CD4-positive, CD25-positive, alpha-beta regulatory T cell (primary cell): ENCODE measurements around the gene ASAP2. TPM values are rescaled to one million over a fixed set of nuclear protein-coding genes. Genes with fewer than 3 reads are reported as not detected.

Experiments used
- ATAC-seq, 2 donors: fragments of 150-1000 bp; cut with Tn5 transposase; one replicate each; pipeline ENCODE4 v1.10.0; 2021; ENCODE audit warnings: low read depth in 2 of 2, moderate number of reproducible peaks in 2 of 2, moderate library complexity in 1 of 2
- DNase-seq, 3 donors: peaks; one replicate each; pipeline versions ENCODE4 v3.0.0 to v3.0.0-alpha.2; 2012 to 2022; ENCODE audit warnings: mixed read lengths in 1 of 3
- H3K27ac ChIP-seq: one replicate; pipeline ENCODE4 v1.7.0; 2013; ENCODE audit warnings: mild to moderate bottlenecking, low read length; ENCODE audit not compliant: insufficient read depth, poor library complexity, severe bottlenecking
- H3K27me3 ChIP-seq: one replicate; pipeline ENCODE4 v1.7.0; 2013; ENCODE audit warnings: low read length; ENCODE audit not compliant: control insufficient read depth, insufficient read depth
- H3K36me3 ChIP-seq: one replicate; pipeline ENCODE4 v1.7.0; 2013; ENCODE audit warnings: mild to moderate bottlenecking, low read length, moderate library complexity; ENCODE audit not compliant: control insufficient read depth, insufficient read depth
- H3K4me1 ChIP-seq: 2 replicates; pipeline ENCODE4 v1.7.0; 2013; ENCODE audit warnings: mild to moderate bottlenecking, low read length; ENCODE audit not compliant: insufficient read depth, control insufficient read depth, poor library complexity, severe bottlenecking
- H3K4me3 ChIP-seq: one replicate; pipeline ENCODE4 v1.7.0; 2013; ENCODE audit warnings: low read depth, mild to moderate bottlenecking, low read length, moderate library complexity
- H3K9me3 ChIP-seq, 2 experiments: 1 replicate in 1 of 2; 2 replicates in 1 of 2; pipeline ENCODE4 v1.7.0; 2013; ENCODE audit warnings: low read length in 2 of 2, mild to moderate bottlenecking in 1 of 2, moderate library complexity in 1 of 2; ENCODE audit not compliant: control insufficient read depth in 2 of 2
- H3K27ac Mint-ChIP-seq, 3 donors: one replicate each; pipeline ENCODE4 v1.8.0; 2020 to 2022; ENCODE audit warnings: mild to moderate bottlenecking in 3 of 3, mixed read lengths in 3 of 3, moderate library complexity in 2 of 3
- H3K27me3 Mint-ChIP-seq: one replicate; pipeline ENCODE4 v1.8.0; 2022; ENCODE audit warnings: mild to moderate bottlenecking, mixed read lengths
- H3K36me3 Mint-ChIP-seq: one replicate; pipeline ENCODE4 v1.8.0; 2020; ENCODE audit warnings: mixed read lengths
- H3K4me1 Mint-ChIP-seq, 4 donors: one replicate each; pipeline ENCODE4 v1.8.0; 2020 to 2022; ENCODE audit warnings: mixed read lengths in 4 of 4, mild to moderate bottlenecking in 1 of 4
- H3K4me3 Mint-ChIP-seq, 4 donors: one replicate each; pipeline ENCODE4 v1.8.0; 2020 to 2022; ENCODE audit warnings: mild to moderate bottlenecking in 4 of 4, mixed read lengths in 4 of 4, moderate library complexity in 3 of 4
- H3K9me3 Mint-ChIP-seq, 7 donors: one replicate each; pipeline ENCODE4 v1.8.0; 2020 to 2022; ENCODE audit warnings: mixed read lengths in 7 of 7, mild to moderate bottlenecking in 3 of 7, moderate library complexity in 2 of 7
- polyA plus RNA-seq, 4 donors: library from polyadenylated mRNA; unstranded; fragments of 300-500 nt; fragmentation: Illumina TruSeq; gene quantifications; one replicate each; pipeline ENCODE4 v1.2.3, GENCODE V29; 2021
- total RNA-seq: library from RNA; stranded (reverse); gene quantifications from one replicate; pipeline ENCODE4 v1.2.3, GENCODE V29; 2022

ASAP2 gene
- total and polyA plus RNA-seq, 5 donors from 2014 or later, result 1.5 TPM; not detected in 4

GRCh38 chr2:9330612-9331270 is 124.1 kb downstream of the ASAP2 start:
- Histone ChIP-seq H3K36me3 (no peaks in the 10 kb centered on the region), H3K4me1 (no peaks in the 10 kb centered on the region), H3K4me3 (no peak overlapping the region), H3K27ac (no peak overlapping the region), H3K9me3 (no peaks in the 10 kb centered on the region), H3K27me3 (peaks cover 2% of the 10 kb centered on the region)
- Mint-ChIP-seq H3K36me3 (no peaks in the 10 kb centered on the region), H3K9me3 (peaks cover 0 to 1% (median 0%) of the 10 kb centered on the region in 7 donors), H3K4me1 (peaks cover 0 to 2% (median 0%) of the 10 kb centered on the region in 4 donors), H3K27ac (no peak overlapping the region), H3K27me3 (peaks cover 20% of the 10 kb centered on the region), H3K4me3 (no peak overlapping the region)
- ATAC-seq (no peak), DNase-seq (no peak)

DNA sequence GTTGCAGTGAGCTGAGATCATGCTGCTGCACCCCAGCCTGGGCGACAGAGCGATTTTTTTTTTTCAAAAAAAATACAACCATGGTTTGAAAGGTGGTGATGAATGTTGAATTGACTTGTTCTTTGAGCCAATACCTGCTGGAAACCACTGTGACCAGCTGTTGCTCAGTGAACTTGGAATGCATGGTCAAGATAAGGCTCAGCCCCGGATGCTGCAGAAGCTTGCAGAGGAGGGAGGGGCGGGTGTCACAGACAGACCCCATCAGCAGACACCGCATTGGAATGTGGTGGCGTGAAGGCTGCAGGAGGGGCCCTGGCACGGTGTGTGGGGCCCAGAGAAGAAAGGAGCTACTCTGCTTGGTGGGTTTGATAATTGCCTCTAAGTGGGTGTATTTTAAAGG is 125.1 kb downstream of the ASAP2 start:
- no peak overlapping the region for H3K27ac ChIP-seq
- H3K4me1 ChIP-seq, result no peaks in the 10 kb centered on the region
- ATAC-seq, result no peak
- no peaks in the 10 kb centered on the region for H3K9me3 ChIP-seq
- no peak overlapping the region for H3K4me3 Mint-ChIP-seq
- no peaks in the 10 kb centered on the region for H3K36me3 ChIP-seq
- no peaks in the 10 kb centered on the region for H3K36me3 Mint-ChIP-seq
- no peak overlapping the region for H3K4me3 ChIP-seq
- H3K4me1 Mint-ChIP-seq, result peaks cover 0 to 5% (median 0%) of the 10 kb centered on the region in 4 donors
- peaks cover 0 to 1% (median 0%) of the 10 kb centered on the region in 7 donors for H3K9me3 Mint-ChIP-seq
- H3K27ac Mint-ChIP-seq, result no peak overlapping the region
- DNase-seq, result no peak
- H3K27me3 Mint-ChIP-seq, result peaks cover 21% of the 10 kb centered on the region
- peaks cover 5% of the 10 kb centered on the region for H3K27me3 ChIP-seq

DNA sequence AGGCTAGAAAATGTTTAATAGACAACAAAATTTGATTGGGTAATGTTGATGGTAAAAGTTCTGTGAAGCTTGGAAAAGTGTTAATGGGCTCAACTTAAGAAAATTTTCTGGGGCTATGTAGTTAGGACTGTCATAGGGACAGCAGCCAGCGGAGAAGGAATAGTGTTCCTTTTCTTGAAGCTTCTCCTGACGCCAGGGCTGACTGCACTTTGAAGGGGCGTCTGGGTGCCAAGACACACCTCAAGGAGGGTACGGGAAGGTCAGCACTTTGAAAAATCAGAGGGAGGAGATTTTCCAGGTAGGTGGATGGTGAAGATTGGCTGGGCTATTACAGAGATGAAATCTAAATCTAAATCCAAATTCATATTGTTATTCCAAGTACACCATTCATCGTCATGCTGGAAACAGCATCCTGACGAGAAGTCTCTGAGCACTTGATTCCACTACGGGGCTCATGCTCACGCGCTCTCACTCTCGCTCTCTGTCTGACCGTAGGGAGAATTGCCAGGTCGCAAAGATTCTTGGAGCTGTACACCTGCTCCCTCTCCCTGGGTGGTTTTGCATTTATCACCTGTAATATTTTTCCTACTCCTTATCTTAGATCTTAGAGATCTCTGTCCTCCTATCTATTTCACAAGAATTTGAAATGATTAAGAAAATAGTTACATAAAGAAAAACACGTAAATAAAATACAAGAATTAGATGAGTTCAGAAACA is 125.7 kb downstream of the ASAP2 start:
- ATAC-seq, result no peak
- Mint-ChIP-seq H3K4me3 (no peak overlapping the region), H3K27ac (no peak overlapping the region), H3K27me3 (peaks cover 24% of the 10 kb centered on the region), H3K9me3 (peaks cover 0 to 1% (median 0%) of the 10 kb centered on the region in 7 donors), H3K4me1 (peaks cover 0 to 5% (median 0%) of the 10 kb centered on the region in 4 donors), H3K36me3 (no peaks in the 10 kb centered on the region)
- no peaks in the 10 kb centered on the region for H3K4me1 ChIP-seq
- H3K27ac ChIP-seq, result no peak overlapping the region
- no peak overlapping the region for H3K4me3 ChIP-seq
- no peaks in the 10 kb centered on the region for H3K36me3 ChIP-seq
- H3K27me3 ChIP-seq, result peaks cover 7% of the 10 kb centered on the region
- H3K9me3 ChIP-seq, result no peaks in the 10 kb centered on the region
- DNase-seq, result no peak

- Histone ChIP-seq H3K27ac (no peak overlapping the region), H3K27me3 (peaks cover 8% of the 10 kb centered on the region), H3K4me1 (no peaks in the 10 kb centered on the region), H3K4me3 (no peak overlapping the region), H3K9me3 (no peaks in the 10 kb centered on the region), H3K36me3 (no peaks in the 10 kb centered on the region)
- ATAC-seq, result no peak
- Mint-ChIP-seq H3K27ac (no peak overlapping the region), H3K4me1 (peaks cover 0 to 5% (median 0%) of the 10 kb centered on the region in 4 donors), H3K27me3 (peaks cover 24% of the 10 kb centered on the region), H3K9me3 (peaks cover 0 to 1% (median 0%) of the 10 kb centered on the region in 7 donors), H3K4me3 (no peak overlapping the region), H3K36me3 (no peaks in the 10 kb centered on the region)
- DNase-seq, result no peak
These were observed 126.2 kb downstream of the ASAP2 start for GRCh38 chr2:9332853-9333245.

GRCh38 chr2:9333591-9334171 is 127.1 kb downstream of the ASAP2 start:
- Histone ChIP-seq H3K27ac (no peak overlapping the region), H3K27me3 (peaks cover 8% of the 10 kb centered on the region), H3K36me3 (no peaks in the 10 kb centered on the region), H3K4me3 (no peak overlapping the region), H3K9me3 (no peaks in the 10 kb centered on the region), H3K4me1 (no peaks in the 10 kb centered on the region)
- Mint-ChIP-seq H3K4me3 (no peak overlapping the region), H3K4me1 (peaks cover 0 to 5% (median 0%) of the 10 kb centered on the region in 4 donors), H3K27me3 (peaks cover 23% of the 10 kb centered on the region), H3K27ac (no peak overlapping the region), H3K36me3 (no peaks in the 10 kb centered on the region), H3K9me3 (peaks cover 0 to 1% (median 0%) of the 10 kb centered on the region in 7 donors)
- DNase-seq (peak in 1 of 3 donors; percentile 16), ATAC-seq (no peak)

DNA sequence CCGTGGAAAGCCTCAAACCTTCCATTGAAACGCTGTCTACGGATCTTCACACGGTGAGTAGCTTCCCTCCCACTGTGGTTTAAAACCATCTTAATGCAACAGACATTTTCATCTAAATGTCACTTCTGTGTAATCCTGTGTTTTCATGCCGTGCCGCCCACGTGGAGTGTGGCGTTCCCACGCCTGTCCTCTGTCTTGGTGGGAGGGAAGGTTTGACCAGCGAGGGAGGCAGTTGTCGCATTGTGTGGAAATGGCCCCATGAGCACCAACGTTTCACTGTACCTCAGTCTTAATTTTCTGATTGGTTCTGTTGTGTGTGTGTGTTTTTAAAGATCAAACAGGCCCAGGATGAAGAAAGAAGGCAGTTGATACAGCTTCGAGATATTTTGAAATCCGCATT is 128.1 kb downstream of the ASAP2 start:
- no peak overlapping the region for H3K4me3 ChIP-seq
- H3K4me3 Mint-ChIP-seq, result peak overlapping the region in 2 of 4 donors; percentile 17 to 35
- ATAC-seq (no peak), DNase-seq (no peak)
- H3K27me3 Mint-ChIP-seq, result peaks cover 18% of the 10 kb centered on the region
- peaks cover 0 to 5% (median 0%) of the 10 kb centered on the region in 4 donors for H3K4me1 Mint-ChIP-seq
- H3K9me3 Mint-ChIP-seq, result peaks cover 0 to under 1% (median 0%) of the 10 kb centered on the region in 7 donors
- H3K9me3 ChIP-seq, result no peaks in the 10 kb centered on the region
- no peak overlapping the region for H3K27ac ChIP-seq
- H3K4me1 ChIP-seq, result no peaks in the 10 kb centered on the region
- H3K27ac Mint-ChIP-seq, result peak overlapping the region in 1 of 3 donors; percentile 16
- H3K36me3 Mint-ChIP-seq, result no peaks in the 10 kb centered on the region
- no peaks in the 10 kb centered on the region for H3K36me3 ChIP-seq
- peaks cover 8% of the 10 kb centered on the region for H3K27me3 ChIP-seq

DNA sequence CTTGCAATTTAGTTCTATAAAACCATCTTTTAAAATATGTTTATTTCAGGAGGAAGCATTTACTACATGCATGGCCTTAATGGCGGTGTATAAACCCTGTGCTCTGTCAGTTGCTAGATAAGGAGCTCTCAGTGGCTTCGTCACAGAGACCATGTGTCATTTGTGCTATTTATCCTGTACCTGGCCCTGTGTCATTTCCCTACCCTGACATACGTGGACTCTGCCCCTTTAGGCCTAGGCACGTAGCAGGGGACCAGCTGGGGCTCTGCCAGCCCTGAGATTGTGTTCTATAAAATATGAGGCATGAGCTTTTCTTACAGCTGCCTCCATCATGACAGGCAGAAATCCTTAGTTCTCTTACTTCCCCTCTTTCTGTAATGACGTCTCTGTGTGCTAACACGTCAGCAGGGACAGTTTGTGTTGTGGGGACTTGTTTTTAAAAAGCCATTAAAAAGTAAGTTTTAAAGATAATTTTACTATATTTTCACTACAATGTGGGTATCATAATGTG is 128.8 kb downstream of the ASAP2 start:
- Mint-ChIP-seq H3K9me3 (no peaks in the 10 kb centered on the region), H3K27ac (no peak overlapping the region), H3K4me1 (peaks cover 0 to 5% (median 0%) of the 10 kb centered on the region in 4 donors), H3K27me3 (peaks cover 18% of the 10 kb centered on the region), H3K36me3 (no peaks in the 10 kb centered on the region), H3K4me3 (no peak overlapping the region)
- Histone ChIP-seq H3K36me3 (no peaks in the 10 kb centered on the region), H3K27me3 (peaks cover 8% of the 10 kb centered on the region), H3K4me1 (no peaks in the 10 kb centered on the region), H3K4me3 (no peak overlapping the region), H3K27ac (no peak overlapping the region), H3K9me3 (no peaks in the 10 kb centered on the region)
- ATAC-seq (no peak), DNase-seq (no peak)
